ENCODE measurements around the gene DHH. TPM values are rescaled to one million over a fixed set of nuclear protein-coding genes. Genes with fewer than 3 reads are reported as not detected.
A peak's percentile ranks its signal among the peaks of the same experiment; 100 is the strongest.

DHH gene
- total and polyA plus RNA-seq, 9 of the 15 experiments (the other 6 are each of a cell fraction or from before 2014, with no cell fraction given): 0.07 to 2.6 (median 0.54) TPM

DNA sequence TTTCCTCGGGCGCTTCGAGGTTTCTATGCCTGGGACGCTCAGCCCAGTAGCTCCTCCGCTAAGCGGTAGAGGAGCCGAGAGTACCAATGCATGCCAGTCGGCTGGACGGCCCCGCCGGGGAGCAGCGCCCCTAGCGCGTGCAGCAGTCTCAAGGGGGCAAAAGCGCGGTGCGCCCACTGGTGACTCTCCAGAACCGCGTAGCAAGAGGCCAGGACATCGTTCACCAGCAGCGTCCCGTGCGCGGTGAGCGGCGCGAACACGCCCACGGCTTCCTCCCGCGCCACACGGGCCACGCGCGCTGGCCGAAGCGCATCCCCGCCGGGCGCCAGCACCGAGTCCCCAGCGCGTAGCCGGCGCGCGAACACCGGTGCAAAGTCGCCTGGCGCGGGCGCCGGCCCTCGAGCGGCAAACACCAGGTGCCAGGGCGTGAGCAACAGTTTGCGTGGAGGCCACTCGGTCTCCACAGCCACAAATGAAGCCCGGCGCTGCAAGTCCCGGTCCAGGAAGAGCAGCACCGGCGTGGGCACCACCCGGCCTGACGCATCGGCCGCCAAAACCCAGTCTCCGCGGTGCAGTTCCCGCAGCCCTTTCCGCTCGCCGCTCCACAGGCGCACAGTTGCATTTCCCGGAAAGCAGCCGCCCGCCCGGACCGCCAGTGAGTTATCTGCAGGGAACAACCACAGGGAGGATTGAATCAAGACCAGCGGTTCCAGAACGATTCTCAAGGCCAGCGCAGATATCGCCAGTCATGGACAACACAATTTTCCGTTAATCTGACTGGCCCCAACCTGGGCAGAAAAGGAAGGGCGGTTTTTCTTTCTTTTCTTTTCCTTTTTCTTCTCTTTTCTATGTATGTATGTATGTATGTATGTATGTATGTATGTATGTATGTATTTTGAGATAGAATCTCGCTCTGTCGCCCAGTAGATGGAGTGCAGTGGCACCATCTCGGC is 4.5 kb downstream of the DHH start (continued):
- TF ChIP-seq ZBED1 (IDR thresholded peaks at IDR 0.05): 0 out of 2 replicates have a peak, but pooled peaks have one; percentile 23
- peak; percentile 54; the same call in 1 of the 2 replicates for TF ChIP-seq ZEB2 (IDR thresholded peaks at IDR 0.05)
- peak; percentile 24; the same call in 1 of the 2 replicates for TF ChIP-seq ESRRA (IDR thresholded peaks at IDR 0.05; ENCODE audit: borderline replicate concordance, low read depth)
- no peak for TF ChIP-seq CCNT2 (IDR thresholded peaks at IDR 0.05; ENCODE audit: borderline replicate concordance, extremely low read depth, insufficient read length, low read depth, low read length)
- TF ChIP-seq, protein P1, sequence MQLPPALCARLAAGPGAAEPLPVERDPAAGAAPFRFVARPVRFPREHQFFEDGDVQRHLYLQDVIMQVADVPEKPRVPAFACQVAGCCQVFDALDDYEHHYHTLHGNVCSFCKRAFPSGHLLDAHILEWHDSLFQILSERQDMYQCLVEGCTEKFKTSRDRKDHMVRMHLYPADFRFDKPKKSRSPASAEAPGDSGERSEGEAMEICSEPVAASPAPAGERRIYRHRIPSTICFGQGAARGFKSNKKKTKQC (CRISPR knock-in tag; IDR thresholded peaks at IDR 0.05): no peak
- peak; percentile 80; the same call in 1 of the 2 replicates for TF ChIP-seq GATAD2A (IDR thresholded peaks at IDR 0.05)
- peak; percentile 49; the same call in 1 of the 2 replicates for TF ChIP-seq RB1 (IDR thresholded peaks at IDR 0.05; ENCODE audit: low read depth)
- TF ChIP-seq, protein P2, sequence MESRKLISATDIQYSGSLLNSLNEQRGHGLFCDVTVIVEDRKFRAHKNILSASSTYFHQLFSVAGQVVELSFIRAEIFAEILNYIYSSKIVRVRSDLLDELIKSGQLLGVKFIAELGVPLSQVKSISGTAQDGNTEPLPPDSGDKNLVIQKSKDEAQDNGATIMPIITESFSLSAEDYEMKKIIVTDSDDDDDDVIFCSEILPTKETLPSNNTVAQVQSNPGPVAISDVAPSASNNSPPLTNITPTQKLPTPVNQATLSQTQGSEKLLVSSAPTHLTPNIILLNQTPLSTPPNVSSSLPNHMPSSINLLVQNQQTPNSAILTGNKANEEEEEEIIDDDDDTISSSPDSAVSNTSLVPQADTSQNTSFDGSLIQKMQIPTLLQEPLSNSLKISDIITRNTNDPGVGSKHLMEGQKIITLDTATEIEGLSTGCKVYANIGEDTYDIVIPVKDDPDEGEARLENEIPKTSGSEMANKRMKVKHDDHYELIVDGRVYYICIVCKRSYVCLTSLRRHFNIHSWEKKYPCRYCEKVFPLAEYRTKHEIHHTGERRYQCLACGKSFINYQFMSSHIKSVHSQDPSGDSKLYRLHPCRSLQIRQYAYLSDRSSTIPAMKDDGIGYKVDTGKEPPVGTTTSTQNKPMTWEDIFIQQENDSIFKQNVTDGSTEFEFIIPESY (CRISPR knock-in tag; IDR thresholded peaks at IDR 0.05): 0 out of 2 replicates have a peak, but pooled peaks have one; percentile 33
- peak; percentile 32; the same call in 1 of the 2 replicates for TF ChIP-seq CREB1 (IDR thresholded peaks at IDR 0.05)
- TF ChIP-seq CREB1 (CRISPR knock-in tag; IDR thresholded peaks at IDR 0.05): no peak
- TF ChIP-seq, protein P3, sequence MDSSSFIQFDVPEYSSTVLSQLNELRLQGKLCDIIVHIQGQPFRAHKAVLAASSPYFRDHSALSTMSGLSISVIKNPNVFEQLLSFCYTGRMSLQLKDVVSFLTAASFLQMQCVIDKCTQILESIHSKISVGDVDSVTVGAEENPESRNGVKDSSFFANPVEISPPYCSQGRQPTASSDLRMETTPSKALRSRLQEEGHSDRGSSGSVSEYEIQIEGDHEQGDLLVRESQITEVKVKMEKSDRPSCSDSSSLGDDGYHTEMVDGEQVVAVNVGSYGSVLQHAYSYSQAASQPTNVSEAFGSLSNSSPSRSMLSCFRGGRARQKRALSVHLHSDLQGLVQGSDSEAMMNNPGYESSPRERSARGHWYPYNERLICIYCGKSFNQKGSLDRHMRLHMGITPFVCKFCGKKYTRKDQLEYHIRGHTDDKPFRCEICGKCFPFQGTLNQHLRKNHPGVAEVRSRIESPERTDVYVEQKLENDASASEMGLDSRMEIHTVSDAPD (CRISPR knock-in tag; IDR thresholded peaks at IDR 0.05): no peak
- no peak for TF ChIP-seq SRSF7 (optimal IDR thresholded peaks at IDR 0.05; ENCODE audit: low read depth, low read length)
- no peak for TF ChIP-seq EWSR1 (IDR thresholded peaks at IDR 0.05; ENCODE audit: borderline replicate concordance, low read depth, partially characterized antibody)
- TF ChIP-seq, protein P4, sequence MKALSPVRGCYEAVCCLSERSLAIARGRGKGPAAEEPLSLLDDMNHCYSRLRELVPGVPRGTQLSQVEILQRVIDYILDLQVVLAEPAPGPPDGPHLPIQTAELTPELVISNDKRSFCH (CRISPR knock-in tag; IDR thresholded peaks at IDR 0.05): no peak
- TF ChIP-seq, protein P4 (tag; IDR thresholded peaks at IDR 0.05): peak; percentile 72; the same call in 1 of the 2 replicates
- TF ChIP-seq RBM17 (IDR thresholded peaks at IDR 0.05; ENCODE audit: borderline replicate concordance, low read depth, low read length): no peak
- TF ChIP-seq RBBP5 (IDR thresholded peaks at IDR 0.05; ENCODE audit: borderline replicate concordance, insufficient read depth, low read length, poor library complexity, severe bottlenecking): peak; percentile 62
- peak; percentile 69; the same call in 1 of the 2 replicates for TF ChIP-seq POLR2AphosphoS5 (IDR thresholded peaks at IDR 0.05; ENCODE audit: control insufficient read depth, insufficient read depth, low read depth, low read length)
